Neural cell (in vitro differentiated cells): Measurements from ENCODE around the gene MAPK14.

ENCODE experiments used
- EP300 ChIP-seq: fragments of 450-650 bp; conservative IDR thresholded peaks from 2 replicates; pipeline ENCODE4 v1.6.1; 2014; ENCODE audit warnings: antibody characterized with exemption, mild to moderate bottlenecking, moderate library complexity; ENCODE audit not compliant: poor library complexity, severe bottlenecking
- EZH2 ChIP-seq: fragments of 200-600, 300-800 bp; shearing (Covaris generic), sonication (generic); IDR thresholded peaks from 2 replicates; pipeline ENCODE4 v1.6.1; 2014; ENCODE audit warnings: antibody characterized with exemption, low read length, borderline replicate concordance, mild to moderate bottlenecking; ENCODE audit not compliant: insufficient read depth, poor library complexity, severe bottlenecking
- POLR2AphosphoS5 ChIP-seq: IDR thresholded peaks from 2 replicates; pipeline ENCODE4 v1.6.1; 2012
- RAD21 ChIP-seq: fragments of 450-650 bp; conservative IDR thresholded peaks from 2 replicates; pipeline ENCODE4 v1.6.1; 2014; ENCODE audit warnings: antibody characterized with exemption, mild to moderate bottlenecking, moderate library complexity
- SMC3 ChIP-seq: fragments of 450-650 bp; conservative IDR thresholded peaks from 2 replicates; pipeline ENCODE4 v1.6.1; 2014; ENCODE audit warnings: antibody characterized with exemption, mild to moderate bottlenecking, moderate library complexity; ENCODE audit not compliant: poor library complexity
- TAF1 ChIP-seq: IDR thresholded peaks from 2 replicates; pipeline ENCODE4 v1.6.1; 2012; ENCODE audit warnings: low read depth
- TF ChIP-seq, protein P1 (sequence below): fragments of 450-650 bp; IDR thresholded peaks from 2 replicates; pipeline ENCODE4 v1.5.1; 2014; ENCODE audit warnings: antibody characterized with exemption, mild to moderate bottlenecking, moderate library complexity; ENCODE audit not compliant: poor library complexity, severe bottlenecking
- TF ChIP-seq, protein P2 (sequence below): IDR thresholded peaks from 2 replicates; pipeline ENCODE4 v1.6.1; 2012; ENCODE audit warnings: borderline replicate concordance

DNA sequence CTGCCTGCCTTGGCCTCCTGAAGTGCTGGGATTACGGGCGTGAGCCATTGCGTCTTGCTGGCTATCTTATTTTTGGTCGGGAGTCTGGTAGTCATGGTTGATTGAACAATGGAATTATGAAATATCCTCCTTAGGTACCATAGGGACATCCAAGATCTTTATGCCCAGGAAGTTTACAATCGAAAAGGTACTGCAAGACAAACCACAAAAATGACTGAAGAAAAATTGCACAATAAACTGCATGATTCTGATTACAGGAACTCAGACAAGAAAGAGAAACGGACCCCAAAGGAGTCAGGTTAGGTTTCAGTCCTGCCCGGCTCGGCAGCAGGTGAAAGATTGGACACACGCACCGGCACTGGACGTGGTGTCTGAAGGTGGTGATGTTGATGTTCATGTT, 8.4 kb upstream of the MAPK14 start:
- TF ChIP-seq, protein P1, sequence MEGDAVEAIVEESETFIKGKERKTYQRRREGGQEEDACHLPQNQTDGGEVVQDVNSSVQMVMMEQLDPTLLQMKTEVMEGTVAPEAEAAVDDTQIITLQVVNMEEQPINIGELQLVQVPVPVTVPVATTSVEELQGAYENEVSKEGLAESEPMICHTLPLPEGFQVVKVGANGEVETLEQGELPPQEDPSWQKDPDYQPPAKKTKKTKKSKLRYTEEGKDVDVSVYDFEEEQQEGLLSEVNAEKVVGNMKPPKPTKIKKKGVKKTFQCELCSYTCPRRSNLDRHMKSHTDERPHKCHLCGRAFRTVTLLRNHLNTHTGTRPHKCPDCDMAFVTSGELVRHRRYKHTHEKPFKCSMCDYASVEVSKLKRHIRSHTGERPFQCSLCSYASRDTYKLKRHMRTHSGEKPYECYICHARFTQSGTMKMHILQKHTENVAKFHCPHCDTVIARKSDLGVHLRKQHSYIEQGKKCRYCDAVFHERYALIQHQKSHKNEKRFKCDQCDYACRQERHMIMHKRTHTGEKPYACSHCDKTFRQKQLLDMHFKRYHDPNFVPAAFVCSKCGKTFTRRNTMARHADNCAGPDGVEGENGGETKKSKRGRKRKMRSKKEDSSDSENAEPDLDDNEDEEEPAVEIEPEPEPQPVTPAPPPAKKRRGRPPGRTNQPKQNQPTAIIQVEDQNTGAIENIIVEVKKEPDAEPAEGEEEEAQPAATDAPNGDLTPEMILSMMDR, result no peak
- TF ChIP-seq POLR2AphosphoS5 (no peak), EZH2 (no peak), RAD21 (no peak), TAF1 (no peak), SMC3 (no peak), EP300 (no peak)
- TF ChIP-seq, protein P2, sequence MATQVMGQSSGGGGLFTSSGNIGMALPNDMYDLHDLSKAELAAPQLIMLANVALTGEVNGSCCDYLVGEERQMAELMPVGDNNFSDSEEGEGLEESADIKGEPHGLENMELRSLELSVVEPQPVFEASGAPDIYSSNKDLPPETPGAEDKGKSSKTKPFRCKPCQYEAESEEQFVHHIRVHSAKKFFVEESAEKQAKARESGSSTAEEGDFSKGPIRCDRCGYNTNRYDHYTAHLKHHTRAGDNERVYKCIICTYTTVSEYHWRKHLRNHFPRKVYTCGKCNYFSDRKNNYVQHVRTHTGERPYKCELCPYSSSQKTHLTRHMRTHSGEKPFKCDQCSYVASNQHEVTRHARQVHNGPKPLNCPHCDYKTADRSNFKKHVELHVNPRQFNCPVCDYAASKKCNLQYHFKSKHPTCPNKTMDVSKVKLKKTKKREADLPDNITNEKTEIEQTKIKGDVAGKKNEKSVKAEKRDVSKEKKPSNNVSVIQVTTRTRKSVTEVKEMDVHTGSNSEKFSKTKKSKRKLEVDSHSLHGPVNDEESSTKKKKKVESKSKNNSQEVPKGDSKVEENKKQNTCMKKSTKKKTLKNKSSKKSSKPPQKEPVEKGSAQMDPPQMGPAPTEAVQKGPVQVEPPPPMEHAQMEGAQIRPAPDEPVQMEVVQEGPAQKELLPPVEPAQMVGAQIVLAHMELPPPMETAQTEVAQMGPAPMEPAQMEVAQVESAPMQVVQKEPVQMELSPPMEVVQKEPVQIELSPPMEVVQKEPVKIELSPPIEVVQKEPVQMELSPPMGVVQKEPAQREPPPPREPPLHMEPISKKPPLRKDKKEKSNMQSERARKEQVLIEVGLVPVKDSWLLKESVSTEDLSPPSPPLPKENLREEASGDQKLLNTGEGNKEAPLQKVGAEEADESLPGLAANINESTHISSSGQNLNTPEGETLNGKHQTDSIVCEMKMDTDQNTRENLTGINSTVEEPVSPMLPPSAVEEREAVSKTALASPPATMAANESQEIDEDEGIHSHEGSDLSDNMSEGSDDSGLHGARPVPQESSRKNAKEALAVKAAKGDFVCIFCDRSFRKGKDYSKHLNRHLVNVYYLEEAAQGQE, result no peak
